Uterus (tissue), 4 donors: Measurements from ENCODE around the gene IFI16. TPM values are rescaled to one million over a fixed set of nuclear protein-coding genes. Genes with fewer than 3 reads are reported as not detected.
"Not testable (repeated sequence)": the region's sequence is repeated elsewhere in the genome, so short reads cannot be mapped to it uniquely, and the experiment has no call there.

ENCODE experiments used
- DNase-seq, 2 donors: peaks; one replicate each; pipeline ENCODE4 v3.0.0-alpha.2; 2019 to 2020
- H3K27ac ChIP-seq, 2 donors: fragments of 200-600 bp; sonication (generic); 1 replicate in 1 of 2; 2 replicates in 1 of 2; pipeline ENCODE4 v1.5.1; 2016 to 2018
- H3K27me3 ChIP-seq, 2 donors: fragments of 200-600 bp; sonication (generic); one replicate each; pipeline ENCODE4 v1.5.1; 2018 to 2019; ENCODE audit warnings: control low read depth in 1 of 2
- H3K36me3 ChIP-seq, 2 donors: fragments of 200-600 bp; sonication (generic); one replicate each; pipeline ENCODE4 v1.5.1; 2019; ENCODE audit warnings: control low read depth in 1 of 2
- H3K4me1 ChIP-seq, 2 donors: fragments of 200-600 bp; sonication (generic); one replicate each; pipeline ENCODE4 v1.5.1; 2018 to 2019; ENCODE audit warnings: control low read depth in 1 of 2
- H3K4me3 ChIP-seq, 2 donors: fragments of 200-600 bp; sonication (generic); 1 replicate in 1 of 2; 2 replicates in 1 of 2; pipeline ENCODE4 v1.5.1; 2018 to 2019; ENCODE audit warnings: mild to moderate bottlenecking in 1 of 2
- H3K9me3 ChIP-seq, 2 donors: fragments of 200-600 bp; sonication (generic); one replicate each; pipeline ENCODE4 v1.5.1; 2019; ENCODE audit warnings: control low read depth in 1 of 2
- POLR2A ChIP-seq, 2 donors: fragments of 450-650 bp; IDR thresholded peaks; one replicate each; pipeline ENCODE4 v1.6.1; 2016; ENCODE audit warnings: antibody characterized with exemption in 2 of 2, mild to moderate bottlenecking in 1 of 2, moderate library complexity in 1 of 2
- intact Hi-C: fragments of 100-400 bp; cut with DNase I; formaldehyde crosslinking; loops from one replicate; pipeline ENCODE4 v1.15.1; 2023; ENCODE audit warnings: low total_unique reads
- total RNA-seq, 4 donors: library from RNA; depleted of rRNA in 3 of 4; stranded (reverse); fragments of >200 nt in 3 of 4; gene quantifications; one replicate each; pipeline versions ENCODE4 v1.1.0 to v1.2.4, GENCODE V29; 2014 to 2023
- TF ChIP-seq, protein P1 (sequence below), 4 experiments: fragments of 200-600 bp in 2 of 4; fragments of 450-650 bp in 2 of 4; sonication (generic) in 2 of 4; IDR thresholded peaks; one replicate each; pipeline ENCODE4 v1.5.1; 2016 to 2019; ENCODE audit warnings: antibody characterized with exemption in 4 of 4, mild to moderate bottlenecking in 2 of 4, moderate library complexity in 1 of 4
- donor health status: DM: yes; HTN: yes; CAD: no.

IFI16 gene
- total RNA-seq, 4 donors from 2014 or later, result 41.9 to 114 (median 59.8) TPM

DNA sequence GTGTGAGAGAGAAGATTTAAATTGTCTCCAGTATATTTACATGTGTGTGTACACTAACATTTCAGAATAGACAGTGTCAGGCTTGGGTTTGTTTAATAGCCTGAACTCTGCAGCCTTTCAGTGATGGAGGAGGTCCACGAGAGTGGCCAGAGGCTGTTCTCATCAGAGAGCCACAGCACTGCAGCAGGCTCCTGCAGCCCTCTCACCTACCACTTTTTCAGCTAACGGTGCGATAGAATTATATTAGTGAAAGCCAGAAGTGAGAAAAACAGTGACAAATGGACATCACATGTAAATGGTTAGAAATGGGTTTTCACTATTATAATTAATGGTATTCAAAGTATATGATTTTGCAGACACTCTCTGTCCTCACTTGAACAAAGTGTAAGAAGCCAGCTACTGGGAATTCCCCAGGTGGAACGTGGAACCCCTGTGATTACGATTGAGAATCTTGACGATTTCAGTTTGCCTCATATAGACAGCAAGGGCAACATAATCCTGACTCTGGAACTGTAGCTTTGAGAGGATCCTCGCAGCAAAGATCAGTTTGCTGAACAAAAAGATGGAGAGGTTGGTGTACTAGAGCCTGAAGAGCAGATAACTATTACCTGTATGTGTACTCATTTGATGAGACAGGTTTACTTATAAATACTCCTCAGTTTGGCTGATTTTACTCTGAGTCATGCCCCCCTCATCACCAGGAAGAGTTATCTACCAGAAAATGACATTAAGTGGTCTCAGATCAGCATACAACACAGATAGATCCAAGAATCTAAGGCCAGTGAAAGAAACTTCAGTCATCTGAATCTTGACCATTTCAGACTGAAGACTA is 31.4 kb downstream of the IFI16 start:
- DNase-seq, result no peak
- TF ChIP-seq, protein P1, sequence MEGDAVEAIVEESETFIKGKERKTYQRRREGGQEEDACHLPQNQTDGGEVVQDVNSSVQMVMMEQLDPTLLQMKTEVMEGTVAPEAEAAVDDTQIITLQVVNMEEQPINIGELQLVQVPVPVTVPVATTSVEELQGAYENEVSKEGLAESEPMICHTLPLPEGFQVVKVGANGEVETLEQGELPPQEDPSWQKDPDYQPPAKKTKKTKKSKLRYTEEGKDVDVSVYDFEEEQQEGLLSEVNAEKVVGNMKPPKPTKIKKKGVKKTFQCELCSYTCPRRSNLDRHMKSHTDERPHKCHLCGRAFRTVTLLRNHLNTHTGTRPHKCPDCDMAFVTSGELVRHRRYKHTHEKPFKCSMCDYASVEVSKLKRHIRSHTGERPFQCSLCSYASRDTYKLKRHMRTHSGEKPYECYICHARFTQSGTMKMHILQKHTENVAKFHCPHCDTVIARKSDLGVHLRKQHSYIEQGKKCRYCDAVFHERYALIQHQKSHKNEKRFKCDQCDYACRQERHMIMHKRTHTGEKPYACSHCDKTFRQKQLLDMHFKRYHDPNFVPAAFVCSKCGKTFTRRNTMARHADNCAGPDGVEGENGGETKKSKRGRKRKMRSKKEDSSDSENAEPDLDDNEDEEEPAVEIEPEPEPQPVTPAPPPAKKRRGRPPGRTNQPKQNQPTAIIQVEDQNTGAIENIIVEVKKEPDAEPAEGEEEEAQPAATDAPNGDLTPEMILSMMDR (IDR thresholded peaks at IDR 0.05), result no peak
- no peak for TF ChIP-seq POLR2A (IDR thresholded peaks at IDR 0.05)
- no peaks in the 10 kb centered on the region for H3K9me3 ChIP-seq
- no peaks in the 10 kb centered on the region for H3K4me1 ChIP-seq
- intact Hi-C loops, result no loop called here
- H3K27ac ChIP-seq, result no peak overlapping the region
- H3K27me3 ChIP-seq, result no peaks in the 10 kb centered on the region
- H3K4me3 ChIP-seq, result no peak overlapping the region
- no peaks in the 10 kb centered on the region for H3K36me3 ChIP-seq

DNA sequence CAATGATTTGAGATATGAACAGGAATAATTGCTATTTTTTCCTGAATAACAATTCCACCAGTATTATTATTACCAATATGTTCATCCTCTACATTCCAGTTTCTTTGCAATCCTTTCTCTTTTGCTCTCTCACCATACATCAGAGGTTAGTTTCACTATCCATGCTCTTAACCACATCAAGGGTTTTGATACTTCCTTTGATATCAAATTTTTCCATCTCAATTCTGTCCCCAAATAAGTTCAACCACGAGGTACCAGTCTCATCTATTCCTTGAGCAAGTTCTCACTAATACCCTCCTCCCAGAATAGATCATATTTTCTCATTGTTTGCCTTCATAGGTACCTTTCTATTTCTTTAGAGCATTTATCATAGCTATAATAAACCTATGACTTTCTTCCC is 36.8 kb downstream of the IFI16 start:
- H3K36me3 ChIP-seq, DNase-seq, H3K9me3 ChIP-seq, H3K4me1 ChIP-seq, H3K27me3 ChIP-seq, H3K4me3 ChIP-seq, intact Hi-C loops: not testable (repeated sequence)
- peak overlapping the region in 1 of 2 donors; percentile 44 for H3K27ac ChIP-seq

DNA sequence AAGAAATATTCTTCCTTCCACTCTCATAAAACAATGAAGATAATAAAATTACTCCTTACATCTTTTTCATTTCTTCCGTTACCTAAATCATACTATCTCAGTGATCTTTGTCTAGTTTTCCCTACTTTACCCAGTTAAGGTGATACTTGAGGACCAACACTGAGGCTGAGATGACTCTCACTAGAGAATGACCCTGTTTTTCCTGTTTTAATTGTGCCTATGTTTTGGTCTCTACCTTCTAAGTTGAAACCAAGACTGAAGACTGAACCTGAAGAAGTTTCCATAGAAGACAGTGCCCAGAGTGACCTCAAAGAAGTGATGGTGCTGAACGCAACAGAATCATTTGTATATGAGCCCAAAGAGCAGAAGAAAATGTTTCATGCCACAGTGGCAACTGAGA is 41.7 kb downstream of the IFI16 start:
- intact Hi-C loops, result no loop called here
- H3K36me3 ChIP-seq, result no peaks in the 10 kb centered on the region
- DNase-seq, result no peak
- H3K27ac ChIP-seq, result no peak overlapping the region
- H3K27me3 ChIP-seq, result no peaks in the 10 kb centered on the region
- H3K4me3 ChIP-seq, result no peak overlapping the region
- no peak for TF ChIP-seq POLR2A (IDR thresholded peaks at IDR 0.05)
- TF ChIP-seq, protein P1 (IDR thresholded peaks at IDR 0.05), result no peak
- H3K9me3 ChIP-seq, result no peaks in the 10 kb centered on the region
- H3K4me1 ChIP-seq, result no peaks in the 10 kb centered on the region

DNA sequence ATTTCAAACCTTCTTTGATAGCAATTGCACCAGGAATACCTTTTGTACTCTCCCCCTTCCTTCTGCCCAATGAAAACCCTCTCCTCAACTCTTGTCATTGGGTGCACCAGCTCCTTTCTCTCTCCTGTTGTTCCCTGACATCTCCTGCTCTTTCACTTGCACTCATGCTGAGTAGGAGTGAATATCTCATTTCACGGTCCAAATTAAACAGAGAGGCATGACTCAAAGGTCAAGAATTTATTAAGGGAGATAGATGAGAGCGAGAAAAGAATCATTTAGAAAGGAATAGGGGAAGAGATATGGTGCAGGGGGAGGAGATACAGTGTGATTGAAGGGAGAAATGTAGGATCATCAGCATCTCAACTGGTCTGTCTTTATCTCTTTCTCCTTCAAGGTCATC is 44.7 kb downstream of the IFI16 start:
- Histone ChIP-seq H3K4me1 (no peaks in the 10 kb centered on the region), H3K27me3 (no peaks in the 10 kb centered on the region), H3K27ac (peak overlapping the region in 1 of 2 donors; percentile 9), H3K9me3 (no peaks in the 10 kb centered on the region), H3K4me3 (no peak overlapping the region), H3K36me3 (no peaks in the 10 kb centered on the region)
- TF ChIP-seq POLR2A (IDR thresholded peaks at IDR 0.05), result no peak
- TF ChIP-seq, protein P1 (IDR thresholded peaks at IDR 0.05), result no peak
- intact Hi-C loops, result no loop called here
- no peak for DNase-seq

DNA sequence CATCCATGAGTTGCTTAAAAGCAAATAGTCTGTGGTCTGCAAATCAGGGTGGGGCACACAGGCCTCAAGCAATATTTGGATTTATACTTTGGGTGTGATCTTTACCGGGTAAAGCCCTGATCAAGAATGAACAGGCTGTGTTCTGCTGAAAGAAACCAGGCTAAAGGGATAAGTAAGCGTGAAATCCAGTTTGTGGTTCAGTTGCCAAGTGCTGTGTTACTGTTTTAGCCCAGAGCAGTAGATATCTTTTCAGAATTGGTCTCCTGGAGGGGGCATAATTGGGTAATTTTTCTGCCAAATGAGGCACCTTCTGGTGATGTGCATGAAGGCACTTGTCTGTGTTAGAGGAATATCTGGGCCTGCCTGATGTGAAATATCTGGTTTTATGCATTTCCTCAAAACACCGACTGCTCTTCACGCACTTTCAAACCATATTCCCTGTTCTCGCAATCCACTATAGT is 45.5 kb downstream of the IFI16 start:
- intact Hi-C loops, result no loop called here
- no peaks in the 10 kb centered on the region for H3K4me1 ChIP-seq
- H3K36me3 ChIP-seq, result no peaks in the 10 kb centered on the region
- DNase-seq, result no peak
- TF ChIP-seq POLR2A (IDR thresholded peaks at IDR 0.05), result no peak
- TF ChIP-seq, protein P1 (IDR thresholded peaks at IDR 0.05), result no peak
- H3K9me3 ChIP-seq, result no peaks in the 10 kb centered on the region
- no peaks in the 10 kb centered on the region for H3K27me3 ChIP-seq
- no peak overlapping the region for H3K4me3 ChIP-seq
- H3K27ac ChIP-seq, result no peak overlapping the region
